ENCODE measurements around the gene CCDC93. TPM values are rescaled to one million over a fixed set of nuclear protein-coding genes. Genes with fewer than 3 reads are reported as not detected.
A peak's percentile ranks its signal among the peaks of the same experiment; 100 is the strongest.
"Not testable (repeated sequence)": the region's sequence is repeated elsewhere in the genome, so short reads cannot be mapped to it uniquely, and the experiment has no call there.

Gene CCDC93
- total and polyA plus RNA-seq, 4 donors = 36.7 to 64.8 (median 51.7) TPM

DNA sequence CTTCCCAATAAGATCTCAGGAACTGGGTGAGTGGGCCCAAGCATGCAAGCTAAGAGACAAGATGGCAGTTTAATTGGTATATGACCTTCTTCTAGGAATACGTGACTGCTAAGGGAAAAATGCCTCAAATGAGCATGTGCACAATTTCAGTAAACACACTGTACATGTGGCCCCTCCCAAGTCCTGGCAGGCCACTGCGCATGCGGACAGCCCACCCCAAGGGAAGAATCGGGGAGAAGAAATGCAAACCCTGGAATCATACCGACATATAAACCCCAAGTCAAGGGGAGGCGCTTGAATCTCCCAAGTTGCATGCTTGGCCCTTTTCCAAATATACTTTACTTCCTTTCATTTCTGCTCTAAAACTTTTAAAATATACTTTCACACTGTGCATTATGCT is 15.2 kb upstream of the CCDC93 start:
- no peak for DNase-seq (ENCODE audit: low read depth in 4 of 6, low spot score in 6 of 6)
- no peaks in the 10 kb centered on the region for H3K4me1 ChIP-seq (ENCODE audit: control insufficient read depth, insufficient read depth, low read length)
- no peaks in the 10 kb centered on the region for H3K9me3 ChIP-seq (ENCODE audit: control insufficient read depth, insufficient read depth, low read length)
- WGBS (ENCODE audit: insufficient coverage) = 95% methylated on average over 3 of the region's 6 CpGs
- no peak overlapping the region for H3K27ac ChIP-seq (ENCODE audit: low read depth, low read length)
- H3K36me3 ChIP-seq (ENCODE audit: control insufficient read depth, insufficient read depth, low read length) = no peaks in the 10 kb centered on the region
- H3K27me3 ChIP-seq (ENCODE audit: control insufficient read depth, insufficient read depth, low read length) = no peaks in the 10 kb centered on the region
- no peak overlapping the region for H3K4me3 ChIP-seq (ENCODE audit: low read depth, low read length)

GRCh38 chr2:118021356-118021755 is 7.5 kb upstream of the CCDC93 start:
- Histone ChIP-seq H3K27me3 (ENCODE audit: control insufficient read depth, insufficient read depth, low read length) (no peaks in the 10 kb centered on the region), H3K4me3 (ENCODE audit: low read depth, low read length) (no peak overlapping the region), H3K4me1 (ENCODE audit: control insufficient read depth, insufficient read depth, low read length) (no peaks in the 10 kb centered on the region), H3K27ac (ENCODE audit: low read depth, low read length) (no peak overlapping the region), H3K36me3 (ENCODE audit: control insufficient read depth, insufficient read depth, low read length) (no peaks in the 10 kb centered on the region), H3K9me3 (ENCODE audit: control insufficient read depth, insufficient read depth, low read length) (no peaks in the 10 kb centered on the region)
- no peak for DNase-seq (ENCODE audit: low read depth in 4 of 6, low spot score in 6 of 6)

DNA sequence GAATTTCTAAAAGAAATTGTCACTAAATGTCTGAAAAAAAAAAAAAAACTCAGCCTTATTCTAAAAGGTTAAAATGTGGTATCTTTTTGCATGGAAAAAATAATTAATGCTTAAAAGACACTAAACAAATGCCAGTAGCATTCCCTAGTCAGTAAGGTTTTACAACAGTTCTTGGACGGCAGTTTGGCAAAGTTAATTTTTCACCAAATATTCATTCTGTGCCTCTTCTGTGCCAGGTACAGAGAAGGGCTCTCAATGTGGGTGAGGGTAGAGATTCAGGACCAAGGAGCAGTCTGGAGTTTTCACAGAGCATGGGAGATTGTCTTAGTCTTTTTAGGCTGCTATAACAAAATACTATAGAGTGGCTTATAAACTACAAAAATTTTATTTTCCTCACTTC is 6.0 kb upstream of the CCDC93 start:
- H3K27me3 ChIP-seq (ENCODE audit: control insufficient read depth, insufficient read depth, low read length) = no peaks in the 10 kb centered on the region
- no CpG with 5 or more reads among the region's 1 CpG for WGBS (ENCODE audit: insufficient coverage)
- no peak for DNase-seq (ENCODE audit: low read depth in 4 of 6, low spot score in 6 of 6)
- H3K4me1 ChIP-seq (ENCODE audit: control insufficient read depth, insufficient read depth, low read length) = peaks cover 3% of the 10 kb centered on the region
- no peaks in the 10 kb centered on the region for H3K9me3 ChIP-seq (ENCODE audit: control insufficient read depth, insufficient read depth, low read length)
- no peaks in the 10 kb centered on the region for H3K36me3 ChIP-seq (ENCODE audit: control insufficient read depth, insufficient read depth, low read length)
- H3K4me3 ChIP-seq (ENCODE audit: low read depth, low read length) = no peak overlapping the region
- H3K27ac ChIP-seq (ENCODE audit: low read depth, low read length) = no peak overlapping the region

DNA sequence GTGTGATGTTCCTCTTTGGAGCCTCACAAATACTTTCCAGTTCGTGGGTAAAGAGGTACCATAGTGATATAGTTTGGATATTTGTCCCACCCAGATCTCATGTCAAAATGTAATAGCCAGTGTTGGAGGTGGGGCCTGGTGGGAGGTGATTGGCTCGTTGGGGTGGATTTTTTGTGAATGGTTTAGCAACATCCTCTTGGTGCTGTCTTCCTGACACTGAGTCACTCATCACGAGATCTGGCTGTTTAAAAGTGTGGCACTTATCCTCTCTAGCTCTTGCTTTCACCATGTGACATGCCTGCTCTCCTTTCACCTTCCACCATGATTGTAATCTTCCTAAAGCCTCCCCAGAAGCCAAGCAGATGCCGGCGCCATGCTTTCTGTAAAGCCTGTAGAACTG is 3.0 kb upstream of the CCDC93 start:
- H3K27me3 ChIP-seq (ENCODE audit: control insufficient read depth, insufficient read depth, low read length) = no peaks in the 10 kb centered on the region
- no peak overlapping the region for H3K4me3 ChIP-seq (ENCODE audit: low read depth, low read length)
- H3K27ac ChIP-seq (ENCODE audit: low read depth, low read length) = no peak overlapping the region
- H3K4me1 ChIP-seq (ENCODE audit: control insufficient read depth, insufficient read depth, low read length) = peaks cover 15% of the 10 kb centered on the region
- H3K36me3 ChIP-seq (ENCODE audit: control insufficient read depth, insufficient read depth, low read length) = no peaks in the 10 kb centered on the region
- H3K9me3 ChIP-seq (ENCODE audit: control insufficient read depth, insufficient read depth, low read length) = no peaks in the 10 kb centered on the region
- no peak for DNase-seq (ENCODE audit: low read depth in 4 of 6, low spot score in 6 of 6)
- 75% methylated on average over 2 of the region's 5 CpGs for WGBS (ENCODE audit: insufficient coverage)

GRCh38 chr2:118015761-118016160 is 1.9 kb upstream of the CCDC93 start:
- not testable (repeated sequence) for H3K4me3 ChIP-seq (ENCODE audit: low read depth, low read length); H3K36me3 ChIP-seq (ENCODE audit: control insufficient read depth, insufficient read depth, low read length); H3K9me3 ChIP-seq (ENCODE audit: control insufficient read depth, insufficient read depth, low read length); H3K27me3 ChIP-seq (ENCODE audit: control insufficient read depth, insufficient read depth, low read length); DNase-seq (ENCODE audit: low read depth in 4 of 6, low spot score in 6 of 6); H3K27ac ChIP-seq (ENCODE audit: low read depth, low read length)
- 100% methylated on average over 3 of the region's 10 CpGs for WGBS (ENCODE audit: insufficient coverage)
- H3K4me1 ChIP-seq (ENCODE audit: control insufficient read depth, insufficient read depth, low read length) = peaks cover 15% of the 10 kb centered on the region

DNA sequence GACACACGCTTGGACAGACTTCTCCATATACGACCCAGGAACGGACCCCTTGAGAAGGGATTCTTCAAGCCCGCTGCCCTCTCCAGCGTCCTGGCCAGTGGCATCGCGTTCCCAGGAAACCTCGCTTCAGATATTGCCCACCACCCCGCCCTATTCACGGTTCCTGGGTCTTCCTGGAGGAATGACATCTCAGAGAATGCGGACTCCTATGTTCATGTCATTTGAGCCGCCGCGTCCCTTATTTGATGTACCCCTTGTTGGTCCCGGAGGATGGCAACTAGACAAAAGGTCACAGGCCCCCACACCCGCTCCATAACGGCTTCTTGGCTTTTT is 588 bp upstream of the CCDC93 start:
- Histone ChIP-seq H3K4me3 (ENCODE audit: low read depth, low read length) (peak overlapping the region; percentile 89), H3K9me3 (ENCODE audit: control insufficient read depth, insufficient read depth, low read length) (no peaks in the 10 kb centered on the region), H3K27ac (ENCODE audit: low read depth, low read length) (peak overlapping the region; percentile 1), H3K4me1 (ENCODE audit: control insufficient read depth, insufficient read depth, low read length) (peaks cover 15% of the 10 kb centered on the region), H3K27me3 (ENCODE audit: control insufficient read depth, insufficient read depth, low read length) (no peaks in the 10 kb centered on the region), H3K36me3 (ENCODE audit: control insufficient read depth, insufficient read depth, low read length) (no peaks in the 10 kb centered on the region)
- no peak for DNase-seq (ENCODE audit: low read depth in 4 of 6, low spot score in 6 of 6)
- WGBS (ENCODE audit: insufficient coverage) = 1% methylated on average over 14 of the region's 17 CpGs

DNA sequence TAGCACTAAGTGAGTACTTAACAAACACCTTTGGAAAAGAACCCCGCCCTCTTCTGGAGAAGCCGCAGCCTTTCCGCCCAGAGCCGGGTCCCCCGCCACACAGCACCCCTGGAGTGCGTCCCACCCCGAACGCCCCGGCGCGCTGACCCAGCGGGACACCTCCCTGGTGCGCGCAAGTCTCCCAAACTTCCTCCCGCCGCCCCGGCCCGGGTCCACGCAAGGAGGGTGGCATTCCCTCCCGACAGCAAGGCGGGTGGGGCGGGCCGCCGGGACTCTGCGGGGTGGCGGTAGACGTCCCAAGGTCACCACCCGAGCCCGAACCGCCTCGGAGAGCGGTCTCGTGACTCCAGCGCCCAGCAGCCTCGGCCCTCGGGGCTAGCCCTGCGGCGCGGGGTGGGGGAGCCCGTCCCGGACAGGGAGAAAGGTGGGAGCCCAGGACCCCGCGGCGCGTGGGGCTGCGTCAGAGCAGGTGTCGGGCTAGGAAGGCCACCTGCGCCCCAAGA is 598 bp downstream of the CCDC93 start:
- WGBS (ENCODE audit: insufficient coverage) = 0% methylated on average over 48 of the region's 48 CpGs
- Histone ChIP-seq H3K4me1 (ENCODE audit: control insufficient read depth, insufficient read depth, low read length) (peaks cover 15% of the 10 kb centered on the region), H3K27ac (ENCODE audit: low read depth, low read length) (peak overlapping the region; percentile 81), H3K27me3 (ENCODE audit: control insufficient read depth, insufficient read depth, low read length) (no peaks in the 10 kb centered on the region), H3K4me3 (ENCODE audit: low read depth, low read length) (peak overlapping the region; percentile 89), H3K36me3 (ENCODE audit: control insufficient read depth, insufficient read depth, low read length) (no peaks in the 10 kb centered on the region), H3K9me3 (ENCODE audit: control insufficient read depth, insufficient read depth, low read length) (no peaks in the 10 kb centered on the region)
- DNase-seq (ENCODE audit: low read depth in 4 of 6, low spot score in 6 of 6) = peak in 2 of 6 donors; percentile 10 to 12

DNA sequence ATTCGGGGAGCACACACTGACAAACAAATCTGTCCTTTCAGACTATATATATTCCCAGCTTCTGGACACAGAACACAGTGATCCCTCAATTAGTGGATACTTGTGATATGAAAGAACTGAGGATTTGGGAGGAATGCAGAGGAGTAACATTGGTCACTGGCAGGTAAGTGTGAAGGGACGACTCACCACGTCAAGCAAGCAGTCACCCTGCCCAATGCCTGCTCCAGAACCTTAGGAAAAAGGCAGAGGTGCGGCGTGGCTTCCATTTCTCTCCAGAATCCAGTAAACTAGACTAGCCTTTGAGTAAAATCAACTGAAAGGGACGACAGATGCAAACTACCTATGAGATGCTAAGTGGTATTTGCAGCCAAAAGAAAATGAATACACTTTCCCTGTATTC is 1.1 kb downstream of the CCDC93 start:
- Histone ChIP-seq H3K4me1 (ENCODE audit: control insufficient read depth, insufficient read depth, low read length) (peaks cover 15% of the 10 kb centered on the region), H3K27me3 (ENCODE audit: control insufficient read depth, insufficient read depth, low read length) (no peaks in the 10 kb centered on the region), H3K36me3 (ENCODE audit: control insufficient read depth, insufficient read depth, low read length) (peaks cover 2% of the 10 kb centered on the region), H3K4me3 (ENCODE audit: low read depth, low read length) (peak overlapping the region; percentile 89), H3K27ac (ENCODE audit: low read depth, low read length) (no peak overlapping the region), H3K9me3 (ENCODE audit: control insufficient read depth, insufficient read depth, low read length) (no peaks in the 10 kb centered on the region)
- WGBS (ENCODE audit: insufficient coverage) = 42% methylated on average over 4 of the region's 6 CpGs
- no peak for DNase-seq (ENCODE audit: low read depth in 4 of 6, low spot score in 6 of 6)

GRCh38 chr2:118010473-118010872 is 3.4 kb downstream of the CCDC93 start:
- H3K36me3 ChIP-seq (ENCODE audit: control insufficient read depth, insufficient read depth, low read length) = peaks cover 10% of the 10 kb centered on the region
- H3K27ac ChIP-seq (ENCODE audit: low read depth, low read length) = no peak overlapping the region
- H3K4me1 ChIP-seq (ENCODE audit: control insufficient read depth, insufficient read depth, low read length) = peaks cover 15% of the 10 kb centered on the region
- no peak overlapping the region for H3K4me3 ChIP-seq (ENCODE audit: low read depth, low read length)
- DNase-seq (ENCODE audit: low read depth in 4 of 6, low spot score in 6 of 6) = no peak
- H3K27me3 ChIP-seq (ENCODE audit: control insufficient read depth, insufficient read depth, low read length) = no peaks in the 10 kb centered on the region
- no peaks in the 10 kb centered on the region for H3K9me3 ChIP-seq (ENCODE audit: control insufficient read depth, insufficient read depth, low read length)

DNA sequence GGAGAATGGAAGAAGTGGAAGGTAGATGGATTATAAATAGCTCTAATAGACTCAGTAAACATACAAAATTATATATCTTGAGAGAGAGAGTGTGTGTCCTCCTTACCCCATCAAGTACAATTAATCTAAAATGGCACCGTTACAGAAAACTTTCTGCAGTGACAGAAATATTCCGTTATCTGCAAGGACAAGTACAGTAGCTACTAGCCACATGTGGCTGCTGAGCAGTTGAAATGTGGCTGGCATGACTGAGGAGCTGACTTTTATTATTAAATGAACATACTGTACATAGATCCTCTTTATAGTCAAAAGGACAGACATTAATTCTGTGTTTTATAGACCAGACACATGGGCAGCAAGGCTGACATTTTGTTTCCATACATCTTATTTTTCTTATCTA is 7.0 kb downstream of the CCDC93 start:
- 83% methylated on average over 1 of the region's 2 CpGs for WGBS (ENCODE audit: insufficient coverage)
- Histone ChIP-seq H3K27me3 (ENCODE audit: control insufficient read depth, insufficient read depth, low read length) (no peaks in the 10 kb centered on the region), H3K27ac (ENCODE audit: low read depth, low read length) (no peak overlapping the region), H3K9me3 (ENCODE audit: control insufficient read depth, insufficient read depth, low read length) (no peaks in the 10 kb centered on the region), H3K4me3 (ENCODE audit: low read depth, low read length) (no peak overlapping the region), H3K36me3 (ENCODE audit: control insufficient read depth, insufficient read depth, low read length) (peaks cover 17% of the 10 kb centered on the region), H3K4me1 (ENCODE audit: control insufficient read depth, insufficient read depth, low read length) (no peaks in the 10 kb centered on the region)
- DNase-seq (ENCODE audit: low read depth in 4 of 6, low spot score in 6 of 6) = no peak
